Mesothelial cell of epicardium (in vitro differentiated cells): Measurements from ENCODE around the gene DAPK3. TPM values are rescaled to one million over a fixed set of nuclear protein-coding genes. Genes with fewer than 3 reads are reported as not detected.
A peak's percentile ranks its signal among the peaks of the same experiment; 100 is the strongest.

ENCODE experiments used
- DNase-seq, 2 experiments: peaks; one replicate each; pipeline ENCODE4 v3.0.0; 2021; ENCODE audit warnings: low spot score in 2 of 2; ENCODE audit not compliant: unreplicated experiment in 2 of 2
- H3K27ac Mint-ChIP-seq: 2 replicates; pipeline ENCODE4 v1.8.0; 2021; ENCODE audit warnings: mixed read lengths
- H3K27me3 Mint-ChIP-seq: 2 replicates; pipeline ENCODE4 v1.8.0; 2021; ENCODE audit warnings: low read depth, mixed read lengths
- H3K36me3 Mint-ChIP-seq: 2 replicates; pipeline ENCODE4 v1.8.0; 2021; ENCODE audit warnings: mixed read lengths
- H3K4me1 Mint-ChIP-seq: 2 replicates; pipeline ENCODE4 v1.8.0; 2021; ENCODE audit warnings: mixed read lengths
- H3K4me3 Mint-ChIP-seq: 2 replicates; pipeline ENCODE4 v1.8.0; 2021; ENCODE audit warnings: mild to moderate bottlenecking, moderate library complexity, mixed read lengths
- H3K9me3 Mint-ChIP-seq: 2 replicates; pipeline ENCODE4 v1.8.0; 2021; ENCODE audit warnings: mixed read lengths
- total RNA-seq: library from RNA; stranded (reverse); gene quantifications from 3 replicates; pipeline ENCODE4 v1.2.1, GENCODE V29; 2021
- TF ChIP-seq, protein P1 (sequence below): fragments of 200-600 bp; sonication (generic); IDR thresholded peaks from one replicate; pipeline ENCODE4 v1.5.0; 2021; ENCODE audit warnings: antibody characterized with exemption; ENCODE audit not compliant: unreplicated experiment

Gene DAPK3
- total RNA-seq, 1 donor from 2014 or later = 135 TPM

DNA sequence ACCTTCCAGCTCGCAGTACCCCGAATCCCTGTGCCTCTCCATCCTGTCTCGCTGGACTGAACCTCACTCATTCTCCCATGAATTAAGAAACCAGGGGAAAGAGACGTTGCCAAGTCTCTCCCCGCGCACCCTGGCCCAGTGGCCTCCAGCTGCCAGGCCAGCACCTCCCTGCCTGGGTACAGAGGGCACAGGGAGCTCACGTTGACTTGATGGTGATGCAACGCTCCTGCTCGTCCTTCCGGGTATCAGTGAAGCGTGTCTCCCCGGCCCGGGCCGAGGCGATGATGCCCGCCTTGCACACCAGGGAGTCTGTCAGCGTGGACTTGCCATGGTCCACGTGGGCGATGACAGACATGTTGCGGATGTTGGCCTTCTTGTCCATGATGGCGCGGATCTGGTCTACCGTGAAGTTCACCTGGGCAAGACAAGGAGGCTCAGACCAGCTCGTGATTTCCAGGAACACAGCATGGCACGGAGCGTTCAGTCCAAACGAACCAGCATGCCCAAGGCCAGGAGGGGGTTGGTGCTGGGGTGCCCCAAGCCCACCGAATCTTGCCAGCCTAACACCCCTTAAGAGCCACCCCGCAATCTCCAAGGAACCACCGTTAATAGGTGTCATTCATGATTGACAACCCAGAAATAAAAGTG lies 13.2 kb upstream of the DAPK3 start:
- no peak for DNase-seq
- Mint-ChIP-seq H3K4me3 (peak overlapping the region; percentile 99), H3K27ac (peak overlapping the region; percentile 99), H3K4me1 (peaks cover 39% of the 10 kb centered on the region), H3K27me3 (peaks cover 4% of the 10 kb centered on the region), H3K36me3 (peaks cover 30% of the 10 kb centered on the region), H3K9me3 (no peaks in the 10 kb centered on the region)
- TF ChIP-seq, protein P1, sequence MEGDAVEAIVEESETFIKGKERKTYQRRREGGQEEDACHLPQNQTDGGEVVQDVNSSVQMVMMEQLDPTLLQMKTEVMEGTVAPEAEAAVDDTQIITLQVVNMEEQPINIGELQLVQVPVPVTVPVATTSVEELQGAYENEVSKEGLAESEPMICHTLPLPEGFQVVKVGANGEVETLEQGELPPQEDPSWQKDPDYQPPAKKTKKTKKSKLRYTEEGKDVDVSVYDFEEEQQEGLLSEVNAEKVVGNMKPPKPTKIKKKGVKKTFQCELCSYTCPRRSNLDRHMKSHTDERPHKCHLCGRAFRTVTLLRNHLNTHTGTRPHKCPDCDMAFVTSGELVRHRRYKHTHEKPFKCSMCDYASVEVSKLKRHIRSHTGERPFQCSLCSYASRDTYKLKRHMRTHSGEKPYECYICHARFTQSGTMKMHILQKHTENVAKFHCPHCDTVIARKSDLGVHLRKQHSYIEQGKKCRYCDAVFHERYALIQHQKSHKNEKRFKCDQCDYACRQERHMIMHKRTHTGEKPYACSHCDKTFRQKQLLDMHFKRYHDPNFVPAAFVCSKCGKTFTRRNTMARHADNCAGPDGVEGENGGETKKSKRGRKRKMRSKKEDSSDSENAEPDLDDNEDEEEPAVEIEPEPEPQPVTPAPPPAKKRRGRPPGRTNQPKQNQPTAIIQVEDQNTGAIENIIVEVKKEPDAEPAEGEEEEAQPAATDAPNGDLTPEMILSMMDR = no peak

DNA sequence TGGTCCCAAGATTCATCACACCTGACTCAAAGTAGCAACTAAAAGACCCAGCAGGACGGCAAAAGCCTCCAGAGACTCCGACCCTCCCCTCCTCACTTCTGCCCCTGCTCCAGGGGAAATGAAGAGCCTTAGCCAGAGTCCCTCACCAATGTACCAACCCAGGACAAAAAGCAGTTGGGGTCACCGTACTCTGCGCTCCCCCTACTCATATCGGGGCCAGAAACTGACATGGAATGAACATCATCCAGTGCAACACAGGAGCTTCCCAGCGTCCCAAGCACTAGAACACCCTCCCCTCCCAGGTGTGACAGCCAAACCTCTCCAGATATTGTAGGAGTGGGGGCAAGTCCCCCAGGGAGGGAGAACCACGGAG lies 12.6 kb upstream of the DAPK3 start:
- peaks cover 39% of the 10 kb centered on the region for H3K4me1 Mint-ChIP-seq
- H3K27ac Mint-ChIP-seq = peak overlapping the region; percentile 99
- DNase-seq = no peak
- TF ChIP-seq, protein P1 = no peak
- H3K27me3 Mint-ChIP-seq = peaks cover 4% of the 10 kb centered on the region
- no peaks in the 10 kb centered on the region for H3K9me3 Mint-ChIP-seq
- peak overlapping the region; percentile 99 for H3K4me3 Mint-ChIP-seq
- H3K36me3 Mint-ChIP-seq = peaks cover 32% of the 10 kb centered on the region

DNA sequence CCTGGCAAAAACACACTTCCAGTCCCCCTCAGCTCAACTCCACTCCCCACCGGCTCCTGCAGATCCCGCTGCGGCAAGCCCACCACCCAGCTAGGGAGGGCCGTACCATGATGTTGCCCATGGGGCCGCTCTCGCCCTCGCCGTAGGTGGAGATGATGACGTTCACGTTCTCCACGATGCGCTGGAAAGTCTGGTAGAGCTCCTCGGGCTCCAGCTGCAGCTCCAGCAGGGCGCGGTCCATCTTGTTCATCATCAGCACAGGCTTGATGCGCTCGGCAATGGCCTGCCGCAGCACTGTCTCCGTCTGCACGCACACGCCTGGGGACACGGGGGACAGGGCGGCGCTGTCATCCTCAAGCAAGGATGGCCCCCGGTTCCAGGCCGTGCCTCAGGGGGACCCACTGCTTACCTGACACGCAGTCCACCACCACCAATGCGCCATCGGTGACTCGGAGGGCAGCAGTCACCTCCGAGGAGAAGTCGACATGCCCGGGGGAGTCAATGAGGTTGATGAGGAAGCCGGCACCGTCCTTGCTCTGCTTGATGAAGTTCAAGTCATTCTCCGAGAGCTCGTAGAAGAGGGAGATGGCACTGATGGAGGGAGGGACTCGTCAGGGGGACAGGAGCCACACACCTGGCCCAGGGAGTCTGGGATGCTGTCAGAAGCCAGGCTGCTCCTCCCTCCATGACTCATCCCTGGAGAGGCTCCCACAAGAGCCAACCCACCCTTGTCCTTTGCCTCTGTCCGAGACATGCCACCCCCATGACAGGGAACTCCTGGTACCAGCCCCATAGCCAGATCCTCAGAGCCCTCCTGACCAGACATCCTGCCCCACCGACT lies 12.0 kb upstream of the DAPK3 start:
- Mint-ChIP-seq H3K27ac (peak overlapping the region; percentile 99), H3K27me3 (peaks cover 4% of the 10 kb centered on the region), H3K36me3 (peaks cover 35% of the 10 kb centered on the region), H3K9me3 (no peaks in the 10 kb centered on the region), H3K4me1 (peaks cover 39% of the 10 kb centered on the region), H3K4me3 (peak overlapping the region; percentile 99)
- TF ChIP-seq, protein P1 = no peak
- DNase-seq = no peak

DNA sequence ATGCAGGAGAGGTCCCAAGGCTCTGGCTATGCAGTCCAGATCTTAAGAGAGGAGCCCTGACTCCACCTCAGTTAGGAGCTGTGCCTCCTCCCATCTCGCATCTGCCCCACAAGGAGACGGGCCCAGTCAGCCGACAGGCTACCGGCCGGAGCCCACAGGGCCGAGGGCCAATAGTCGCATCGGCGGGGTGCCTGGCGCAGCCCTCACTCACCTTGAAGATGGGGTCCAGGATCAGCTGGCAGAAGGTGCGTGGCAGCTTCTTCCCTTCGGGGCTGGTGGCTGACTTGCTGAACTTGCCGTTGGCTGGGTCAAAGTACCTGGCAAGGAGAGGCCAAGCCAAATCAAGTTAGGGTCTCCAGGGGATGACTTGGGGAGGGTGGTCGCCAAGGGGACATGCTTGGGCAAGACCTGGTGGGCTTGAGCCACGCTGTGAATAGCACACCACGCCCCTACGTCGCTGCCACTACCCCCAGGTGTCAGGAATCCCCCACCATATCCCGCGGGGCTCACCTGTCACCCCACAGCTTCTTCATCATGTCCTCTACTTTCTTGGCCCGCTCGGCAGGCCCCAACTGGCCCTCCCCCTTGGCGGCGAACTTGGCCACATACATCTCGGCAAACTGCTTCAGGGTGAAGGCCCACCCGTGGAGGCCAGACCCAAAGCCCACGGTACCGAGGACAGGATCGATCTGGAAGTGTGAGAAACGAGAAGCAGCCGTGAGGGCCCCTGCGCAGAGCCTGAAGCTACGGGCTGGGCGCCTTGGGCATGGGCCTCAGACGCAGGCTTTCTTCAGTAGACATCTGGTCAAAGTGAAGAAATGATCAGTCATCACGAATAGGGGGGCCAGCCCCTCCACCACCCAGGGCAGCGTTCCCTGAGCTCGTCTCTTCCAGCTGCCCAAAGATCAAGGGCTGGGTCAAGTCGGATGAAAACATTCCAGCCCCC lies 11.1 kb upstream of the DAPK3 start:
- no peak for DNase-seq
- Mint-ChIP-seq H3K36me3 (peaks cover 37% of the 10 kb centered on the region), H3K4me3 (peak overlapping the region; percentile 99), H3K27ac (peak overlapping the region; percentile 66), H3K4me1 (peaks cover 35% of the 10 kb centered on the region), H3K9me3 (no peaks in the 10 kb centered on the region), H3K27me3 (peaks cover 2% of the 10 kb centered on the region)
- TF ChIP-seq, protein P1 = no peak

DNA sequence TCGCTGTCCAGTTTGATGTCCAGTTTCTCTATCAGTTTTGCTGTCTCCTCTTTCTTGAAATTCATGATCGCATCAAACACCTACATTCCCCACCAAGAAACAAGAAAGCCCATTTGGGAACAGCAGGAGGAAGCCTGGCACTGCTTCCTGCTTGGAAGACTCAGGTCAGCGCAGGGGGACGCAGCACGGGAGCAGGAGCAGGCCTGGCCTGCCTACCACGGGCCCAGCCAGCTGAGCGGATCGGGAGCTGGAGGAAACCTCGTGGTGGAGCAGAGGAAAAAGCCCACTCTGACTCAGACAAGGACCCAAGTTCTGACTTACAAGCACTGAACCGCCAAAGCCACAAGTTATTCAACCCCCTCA lies 10.5 kb upstream of the DAPK3 start:
- no peaks in the 10 kb centered on the region for H3K27me3 Mint-ChIP-seq
- H3K4me3 Mint-ChIP-seq = peak overlapping the region; percentile 26
- TF ChIP-seq, protein P1 = no peak
- H3K9me3 Mint-ChIP-seq = no peaks in the 10 kb centered on the region
- no peak for DNase-seq
- peaks cover 37% of the 10 kb centered on the region for H3K36me3 Mint-ChIP-seq
- H3K4me1 Mint-ChIP-seq = peaks cover 29% of the 10 kb centered on the region
- H3K27ac Mint-ChIP-seq = peak overlapping the region; percentile 31
